HCT116 (cell line): ENCODE measurements around the gene FNDC4.

Source experiments
- CTCF ChIP-seq, 3 experiments: fragments of 200-600 bp in 1 of 3; sonication (generic) in 1 of 3; IDR thresholded peaks in 2 of 3; conservative IDR thresholded peaks in 1 of 3; 2 replicates each; pipeline ENCODE4 v1.5.1; 2012 to 2017; ENCODE audit warnings: low read depth in 2 of 3, low read length in 2 of 3, antibody characterized with exemption in 1 of 3, borderline replicate concordance in 1 of 3, control low read depth in 1 of 3, mild to moderate bottlenecking in 1 of 3, mixed read lengths in 1 of 3, mixed run types in 1 of 3, moderate library complexity in 1 of 3; ENCODE audit not compliant: insufficient read depth in 1 of 3
- EZH2 ChIP-seq: fragments of 200-600 bp; sonication (generic); IDR thresholded peaks from 2 replicates; pipeline ENCODE4 v1.6.1; 2017; ENCODE audit warnings: antibody characterized with exemption, mixed run types
- MAX ChIP-seq: IDR thresholded peaks from 2 replicates; pipeline ENCODE4 v1.6.1; 2012
- POLR2A ChIP-seq: IDR thresholded peaks from 2 replicates; pipeline ENCODE4 v1.7.0; 2011; ENCODE audit warnings: borderline replicate concordance; ENCODE audit not compliant: insufficient read depth, insufficient read length; ENCODE audit errors: extremely low read depth
- REST ChIP-seq: IDR thresholded peaks from 2 replicates; pipeline ENCODE4 v1.6.1; 2012; ENCODE audit warnings: low read depth
- YY1 ChIP-seq: IDR thresholded peaks from 2 replicates; pipeline ENCODE4 v1.6.1; 2011; ENCODE audit warnings: low read length, low read depth, moderate library complexity, mild to moderate bottlenecking; ENCODE audit not compliant: insufficient replicate concordance; ENCODE audit errors: extremely low read depth

- TF ChIP-seq REST (no peak), EZH2 (no peak), MAX (no peak), POLR2A (no peak), CTCF (IDR thresholded peaks at IDR 0.05 in 2 of 3, conservative IDR thresholded peaks at IDR 0.05 in 1 of 3; ENCODE audit: borderline replicate concordance in 1 of 3, insufficient read depth in 1 of 3, low read depth in 2 of 3, low read length in 2 of 3) (no peak), YY1 (no peak)
Observed at GRCh38 chr2:27492557-27492956, 2.4 kb downstream of the FNDC4 start.
